HUDEP-2 (cell line): ENCODE measurements around the gene RAB13.

Experiments
- DNase-seq, 76 experiments: peaks; one replicate each; lab custom pipeline; 2025; ENCODE audit not compliant: unreplicated experiment in 76 of 76; lab: John Stamatoyannopoulos, UW

RAB13 gene

GRCh38 chr1:153978274-153978909 lies 7.7 kb downstream of the RAB13 start:
- DNase-seq, result peak in 2 of 76 experiments; percentile 31 to 34

- DNase-seq, result peak in 70 of 76 experiments; percentile 26 to 83 (median 66)
These were observed 8.6 kb downstream of the RAB13 start, which contains the start of gene JTB for GRCh38 chr1:153977250-153978240. Gene JTB, minus strand, starts transcription at chr1:153977674. Its CDS starts 422 bp downstream, at chr1:153977252.

GRCh38 chr1:153976819-153977249 lies 9.3 kb downstream of the RAB13 start:
- peak in 9 of 76 experiments; percentile 12 to 55 (median 25) for DNase-seq

GRCh38 chr1:153973525-153973924 lies 12.6 kb downstream of the RAB13 start:
- DNase-seq, result no peak

GRCh38 chr1:153973071-153973470 lies 13.1 kb downstream of the RAB13 start:
- no peak for DNase-seq

- DNase-seq, result no peak
These were observed 15.8 kb downstream of the RAB13 start for GRCh38 chr1:153970346-153970745.

GRCh38 chr1:153968972-153969371 lies 17.2 kb downstream of the RAB13 start:
- no peak for DNase-seq

- DNase-seq, result peak in 1 of 76 experiments; percentile 14
These were observed 17.7 kb downstream of the RAB13 start for GRCh38 chr1:153968408-153968807.

- DNase-seq, result peak in 5 of 76 experiments; percentile 13 to 55 (median 20)
These were observed 18.2 kb downstream of the RAB13 start for GRCh38 chr1:153968000-153968363.

- peak in 75 of 76 experiments; percentile 24 to 94 (median 85) for DNase-seq
These were observed 18.8 kb downstream of the RAB13 start, which contains the start of gene CREB3L4 for GRCh38 chr1:153967107-153967999. Gene CREB3L4, plus strand, starts transcription at chr1:153967902. Its CDS starts 624 bp downstream, at chr1:153968526.

GRCh38 chr1:153963850-153964331 lies 22.2 kb downstream of the RAB13 start:
- DNase-seq, result peak in 7 of 76 experiments; percentile 34 to 89 (median 64)

- peak in 75 of 76 experiments; percentile 46 to 98 (median 93) for DNase-seq
These were observed 22.9 kb downstream of the RAB13 start, which contains the start of gene SLC39A1 for GRCh38 chr1:153963030-153963849. Gene SLC39A1, minus strand, starts transcription at chr1:153963537. Its CDS starts 822 bp downstream, at chr1:153962715.

- DNase-seq, result no peak
These were observed 23.8 kb downstream of the RAB13 start for GRCh38 chr1:153962088-153963029.

- DNase-seq, result no peak
These were observed 24.7 kb downstream of the RAB13 start for GRCh38 chr1:153961421-153961820.

- DNase-seq, result no peak
These were observed 25.9 kb downstream of the RAB13 start for GRCh38 chr1:153960206-153960605.

- DNase-seq, result peak in 3 of 76 experiments; percentile 8 to 15 (median 12)
These were observed 26.7 kb downstream of the RAB13 start for GRCh38 chr1:153959454-153959853.

- no peak for DNase-seq
These were observed 27.2 kb downstream of the RAB13 start for GRCh38 chr1:153958961-153959260.
